OCI-LY7 (cell line): ENCODE measurements around the gene OSM. TPM values are rescaled to one million over a fixed set of nuclear protein-coding genes. Genes with fewer than 3 reads are reported as not detected.

Experiments used
- BruUV-seq: library from RNA; stranded (reverse); fragments of 400-500 nt; replicated peaks from 2 replicates; lab custom pipeline; 2021; lab: Mats Ljungman, UMichigan
- CTCF ChIA-PET: fragments of 300-600 bp; sonication (Branson Sonifier 250); formaldehyde crosslinking; loops from one replicate; lab custom pipeline; 2022; ENCODE audit warnings: antibody characterized with exemption; ENCODE audit not compliant: unreplicated experiment; lab: Charles Lee
- POLR2A ChIA-PET: fragments of 300-600 bp; sonication (Branson Sonifier 250); formaldehyde crosslinking; loops from one replicate; lab custom pipeline; 2022; ENCODE audit warnings: antibody characterized with exemption; lab: Charles Lee
- DNase-seq: peaks from one replicate; pipeline ENCODE4 v3.0.0-alpha.2; 2015; ENCODE audit warnings: low spot score
- H2AFZ ChIP-seq: fragments of 200-600 bp; sonication (generic), shearing (Covaris generic); 2 replicates; pipeline ENCODE4 v1.6.1; 2014; ENCODE audit warnings: mild to moderate bottlenecking, antibody characterized with exemption, low read length, moderate library complexity
- H3K27ac ChIP-seq: fragments of 200-600 bp; sonication (generic); 2 replicates; pipeline ENCODE4 v1.5.1; 2014; ENCODE audit warnings: mixed run types, low read depth, mild to moderate bottlenecking, moderate library complexity, low read length, inconsistent platforms; ENCODE audit not compliant: poor library complexity, severe bottlenecking
- H3K36me3 ChIP-seq: fragments of 200-600 bp; sonication (generic); 2 replicates; pipeline ENCODE4 v1.6.1; 2014; ENCODE audit warnings: mild to moderate bottlenecking, antibody characterized with exemption, low read length, moderate library complexity, mixed read lengths; ENCODE audit not compliant: insufficient read depth
- H3K4me1 ChIP-seq: fragments of 200-600 bp; sonication (generic); 2 replicates; pipeline ENCODE4 v1.5.1; 2014; ENCODE audit warnings: mild to moderate bottlenecking, low read length; ENCODE audit not compliant: insufficient read depth, poor library complexity, severe bottlenecking
- H3K4me2 ChIP-seq: fragments of 200-600 bp; sonication (generic); 2 replicates; pipeline ENCODE4 v1.6.1; 2014; ENCODE audit warnings: mild to moderate bottlenecking, low read length
- H3K4me3 ChIP-seq: fragments of 200-600 bp; sonication (generic); 2 replicates; pipeline ENCODE4 v1.5.1; 2014; ENCODE audit warnings: mild to moderate bottlenecking, low read depth, low read length; ENCODE audit not compliant: poor library complexity, severe bottlenecking
- H3K79me2 ChIP-seq: fragments of 200-600 bp; sonication (generic); 2 replicates; pipeline ENCODE4 v1.6.1; 2016; ENCODE audit warnings: low read depth, mild to moderate bottlenecking, low read length, moderate library complexity, mixed read lengths; ENCODE audit not compliant: insufficient read depth
- H3K9me2 ChIP-seq: fragments of 200-600 bp; sonication (generic); 2 replicates; pipeline ENCODE4 v1.6.1; 2016; ENCODE audit warnings: mild to moderate bottlenecking, low read length, mixed read lengths; ENCODE audit not compliant: insufficient read depth
- H3K9me3 ChIP-seq: fragments of 200-600 bp; sonication (generic); 2 replicates; pipeline ENCODE4 v1.6.1; 2014; ENCODE audit warnings: mild to moderate bottlenecking, mixed run types, low read length, mixed read lengths
- H4K20me1 ChIP-seq: fragments of 200-600 bp; sonication (generic); 2 replicates; pipeline ENCODE4 v1.6.1; 2014; ENCODE audit warnings: mild to moderate bottlenecking, antibody characterized with exemption, low read length, moderate library complexity, mixed read lengths; ENCODE audit not compliant: insufficient read depth
- EZH2phosphoT487 ChIP-seq: fragments of 200-600 bp; sonication (generic); IDR thresholded peaks from 2 replicates; pipeline ENCODE4 v1.6.1; 2018; ENCODE audit warnings: low read depth, borderline replicate concordance, mild to moderate bottlenecking, mixed run types, antibody characterized with exemption, low read length, moderate library complexity, mixed read lengths
- intact Hi-C: fragments of 100-400 bp; cut with micrococcal nuclease; formaldehyde crosslinking; loops from one replicate; pipeline ENCODE4 v1.10.0; 2022; ENCODE audit not compliant: unreplicated experiment
- total RNA-seq, 2 experiments: library from RNA; depleted of rRNA in 1 of 2; stranded (reverse); fragments of >200 nt in 1 of 2; shearing (Covaris generic) in 1 of 2; gene quantifications; 2 replicates each; pipeline ENCODE4 v1.2.3, GENCODE V29; 2014 to 2022
- TF ChIP-seq, protein P1 (sequence below): fragments of 200-600 bp; sonication (generic); conservative IDR thresholded peaks from 2 replicates; pipeline ENCODE4 v1.5.1; 2014; ENCODE audit warnings: mild to moderate bottlenecking, antibody characterized with exemption, low read length, moderate library complexity, mixed read lengths

The OSM gene
- total RNA-seq, 2 experiments from 2014 or later = 0.91 TPM; not detected in 1

DNA sequence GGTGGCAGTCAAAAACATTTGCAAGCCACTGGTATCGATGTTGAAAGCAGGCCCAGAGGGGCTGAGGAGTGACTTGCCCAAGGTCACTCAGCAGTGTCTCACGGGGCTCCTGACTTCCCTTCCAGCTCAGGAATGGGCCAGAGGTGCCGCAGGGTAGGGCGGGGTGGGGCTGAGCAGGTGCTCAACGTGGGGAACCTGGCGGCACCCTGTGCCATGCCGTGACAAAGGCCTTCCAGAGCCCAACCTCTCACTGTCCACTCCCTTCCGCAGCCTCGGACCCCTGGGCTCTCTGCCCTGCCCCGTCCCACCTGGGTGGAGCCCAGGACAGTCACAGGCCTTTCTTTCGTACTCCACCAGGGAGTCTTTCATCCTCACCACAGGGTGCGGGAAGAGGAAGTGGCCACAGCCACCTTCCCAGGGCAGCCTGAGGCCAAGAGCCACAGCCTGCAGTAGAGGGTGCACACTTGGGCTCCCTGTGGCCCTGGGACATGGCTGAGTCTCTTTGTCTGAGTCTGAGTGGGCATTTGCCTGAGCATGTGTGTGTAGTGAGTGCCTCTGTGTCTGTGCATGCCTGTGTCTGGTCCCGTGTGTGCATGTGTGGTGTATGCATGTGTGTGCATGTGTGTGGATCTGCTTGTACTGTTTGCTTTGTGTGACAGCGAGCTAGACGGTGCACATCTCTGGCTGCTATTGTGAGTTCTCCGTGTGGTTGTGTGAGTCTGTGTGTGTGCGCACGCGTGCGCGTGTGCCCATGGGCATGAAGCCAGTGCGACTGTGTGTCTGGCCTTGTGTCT lies 14.0 kb downstream of the OSM start:
- Histone ChIP-seq H3K4me2 (no peak overlapping the region), H3K9me2 (no peaks in the 10 kb centered on the region), H3K4me3 (no peak overlapping the region), H3K9me3 (no peaks in the 10 kb centered on the region), H3K4me1 (no peaks in the 10 kb centered on the region), H2AFZ (no peak overlapping the region), H3K36me3 (no peaks in the 10 kb centered on the region), H4K20me1 (no peaks in the 10 kb centered on the region), H3K27ac (no peak overlapping the region), H3K79me2 (no peaks in the 10 kb centered on the region)
- TF ChIP-seq EZH2phosphoT487 = no peak
- TF ChIP-seq, protein P1, sequence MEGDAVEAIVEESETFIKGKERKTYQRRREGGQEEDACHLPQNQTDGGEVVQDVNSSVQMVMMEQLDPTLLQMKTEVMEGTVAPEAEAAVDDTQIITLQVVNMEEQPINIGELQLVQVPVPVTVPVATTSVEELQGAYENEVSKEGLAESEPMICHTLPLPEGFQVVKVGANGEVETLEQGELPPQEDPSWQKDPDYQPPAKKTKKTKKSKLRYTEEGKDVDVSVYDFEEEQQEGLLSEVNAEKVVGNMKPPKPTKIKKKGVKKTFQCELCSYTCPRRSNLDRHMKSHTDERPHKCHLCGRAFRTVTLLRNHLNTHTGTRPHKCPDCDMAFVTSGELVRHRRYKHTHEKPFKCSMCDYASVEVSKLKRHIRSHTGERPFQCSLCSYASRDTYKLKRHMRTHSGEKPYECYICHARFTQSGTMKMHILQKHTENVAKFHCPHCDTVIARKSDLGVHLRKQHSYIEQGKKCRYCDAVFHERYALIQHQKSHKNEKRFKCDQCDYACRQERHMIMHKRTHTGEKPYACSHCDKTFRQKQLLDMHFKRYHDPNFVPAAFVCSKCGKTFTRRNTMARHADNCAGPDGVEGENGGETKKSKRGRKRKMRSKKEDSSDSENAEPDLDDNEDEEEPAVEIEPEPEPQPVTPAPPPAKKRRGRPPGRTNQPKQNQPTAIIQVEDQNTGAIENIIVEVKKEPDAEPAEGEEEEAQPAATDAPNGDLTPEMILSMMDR = no peak
- intact Hi-C loops = no loop called here
- CTCF ChIA-PET = interaction anchor here (0.6 to 1.4 kb wide), 2 partner anchors 10 kb away, joined by 3 to 5 read pairs; no protein-coding TSS in a partner anchor
- BruUV-seq = no TSS peak
- POLR2A ChIA-PET = no interaction called here
- no peak for DNase-seq

DNA sequence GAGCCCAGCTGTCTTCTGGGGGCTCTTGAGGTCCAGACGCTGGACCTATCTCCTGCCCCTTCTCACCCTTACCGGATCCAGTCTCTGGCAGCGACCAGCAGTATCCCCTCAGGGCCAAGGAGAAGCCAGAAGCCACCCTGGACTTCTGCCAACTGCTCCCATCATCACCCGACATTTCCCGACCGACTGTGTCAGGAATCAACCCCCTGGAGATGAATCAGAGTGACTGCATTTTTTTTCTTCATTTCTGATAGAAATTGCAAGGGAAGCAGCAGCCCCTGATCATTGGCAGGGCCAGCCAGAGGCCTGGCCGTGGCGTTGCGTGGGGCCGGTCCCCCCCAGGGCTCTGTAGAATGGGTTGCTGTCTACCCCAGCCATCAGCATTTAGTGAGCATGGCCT lies 14.9 kb downstream of the OSM start:
- Histone ChIP-seq H3K9me3 (no peaks in the 10 kb centered on the region), H2AFZ (no peak overlapping the region), H3K27ac (no peak overlapping the region), H3K36me3 (no peaks in the 10 kb centered on the region), H3K4me3 (no peak overlapping the region), H3K4me2 (no peak overlapping the region), H3K4me1 (no peaks in the 10 kb centered on the region), H3K79me2 (no peaks in the 10 kb centered on the region), H4K20me1 (no peaks in the 10 kb centered on the region), H3K9me2 (no peaks in the 10 kb centered on the region)
- intact Hi-C loops = no loop called here
- ChIA-PET CTCF (interaction anchor here (0.6 kb wide), 1 partner anchor 11 kb away, joined by 5 read pairs; no protein-coding TSS in a partner anchor), POLR2A (interaction anchor here (0.7 kb wide), 1 partner anchor 145 kb away, joined by 3 read pairs; no protein-coding TSS in a partner anchor)
- no TSS peak for BruUV-seq
- TF ChIP-seq, protein P1 = no peak
- no peak for TF ChIP-seq EZH2phosphoT487
- no peak for DNase-seq

DNA sequence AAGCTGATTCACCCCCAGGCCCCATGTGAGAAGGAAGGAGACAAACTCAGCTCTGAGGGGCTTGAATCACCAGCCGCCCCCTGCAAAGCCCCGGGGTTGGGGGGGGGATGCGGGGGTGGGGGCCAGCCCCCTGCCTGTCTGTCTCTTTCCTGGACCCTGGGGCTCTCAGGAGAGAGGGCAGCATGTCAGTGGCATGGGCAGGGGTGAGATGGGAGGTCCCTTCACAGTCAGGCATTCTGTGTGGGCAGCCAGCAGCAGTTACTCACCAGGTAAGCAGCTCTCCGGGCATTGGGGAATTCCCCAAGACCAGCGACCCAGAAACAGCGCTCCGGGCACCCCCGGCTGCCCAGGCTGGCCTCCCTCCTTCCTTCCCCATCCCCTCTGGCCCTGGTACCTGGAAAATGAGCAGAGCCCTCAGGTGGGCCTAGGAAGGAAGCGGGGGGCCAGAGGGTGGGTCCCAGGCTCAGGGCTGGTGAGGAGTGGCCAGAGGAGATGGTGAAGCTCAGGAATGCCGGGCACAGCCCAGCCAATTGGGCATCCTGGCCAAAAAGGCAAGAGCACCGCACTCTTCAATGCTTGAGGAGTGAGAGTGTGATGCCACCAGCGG lies 15.9 kb downstream of the OSM start:
- DNase-seq = no peak
- CTCF ChIA-PET = interaction anchor here (0.9 kb wide), 1 partner anchor 19 kb away, joined by 3 read pairs; no protein-coding TSS in a partner anchor
- H3K4me3 ChIP-seq = no peak overlapping the region
- no peak overlapping the region for H3K27ac ChIP-seq
- no peaks in the 10 kb centered on the region for H4K20me1 ChIP-seq
- TF ChIP-seq, protein P1 = no peak
- TF ChIP-seq EZH2phosphoT487 = no peak
- no peak overlapping the region for H2AFZ ChIP-seq
- BruUV-seq = no TSS peak
- no peaks in the 10 kb centered on the region for H3K9me3 ChIP-seq
- POLR2A ChIA-PET = interaction anchor here (0.7 kb wide), 1 partner anchor 144 kb away, joined by 3 read pairs; no protein-coding TSS in a partner anchor
- H3K4me2 ChIP-seq = no peak overlapping the region
- no peaks in the 10 kb centered on the region for H3K4me1 ChIP-seq
- intact Hi-C loops = no loop called here
- H3K9me2 ChIP-seq = no peaks in the 10 kb centered on the region
- no peaks in the 10 kb centered on the region for H3K36me3 ChIP-seq
- H3K79me2 ChIP-seq = no peaks in the 10 kb centered on the region
